SK-N-SH (cell line): ENCODE measurements around the gene VPS11. TPM values are rescaled to one million over a fixed set of nuclear protein-coding genes. Genes with fewer than 3 reads are reported as not detected.

Experiments used
- CTCF ChIA-PET: fragments of 300-600, 350-600 bp; formaldehyde crosslinking; extraction: SDS; loops from one replicate; lab custom pipeline; 2021; lab: Yijun Ruan, JAX
- POLR2A ChIA-PET: fragments of 350-600 bp; sonication (Branson Sonifier 250); formaldehyde crosslinking; extraction: SDS; loops from one replicate; lab custom pipeline; 2020; ENCODE audit warnings: antibody characterized with exemption, inconsistent platforms; lab: Yijun Ruan, JAX
- DNase-seq: peaks from one replicate; pipeline ENCODE4 v3.0.0; 2012
- H2AFZ ChIP-seq: fragments of 200-600 bp; sonication (generic); 2 replicates; pipeline ENCODE4 v1.8.1; 2016; ENCODE audit warnings: antibody characterized with exemption, mild to moderate bottlenecking, low read depth
- H3F3A ChIP-seq: fragments of 200-600 bp; sonication (generic); replicated peaks from 2 replicates; pipeline ENCODE3; 2016; ENCODE audit warnings: antibody characterized with exemption, mild to moderate bottlenecking; ENCODE audit not compliant: insufficient read depth
- H3K27ac ChIP-seq, 2 experiments: fragments of 200-500 bp in 1 of 2; fragments of 200-600 bp in 1 of 2; sonication (Bioruptor generic) in 1 of 2; sonication (generic), shearing (Covaris generic) in 1 of 2; 2 replicates each; pipeline versions ENCODE4 v1.5.1 to v1.6.1; 2014 to 2016; ENCODE audit warnings: low read depth in 2 of 2, inconsistent platforms in 1 of 2, low read length in 1 of 2, mild to moderate bottlenecking in 1 of 2, mixed read lengths in 1 of 2
- H3K27me3 ChIP-seq: fragments of 200-600 bp; sonication (generic), shearing (Covaris generic); 2 replicates; pipeline ENCODE4 v1.6.1; 2016; ENCODE audit warnings: mixed run types; ENCODE audit not compliant: insufficient read depth
- H3K36me3 ChIP-seq, 2 experiments: fragments of 200-500 bp in 1 of 2; fragments of 200-600 bp in 1 of 2; sonication (Bioruptor generic) in 1 of 2; sonication (generic) in 1 of 2; replicated peaks in 1 of 2; 2 replicates each; pipeline versions ENCODE3 to v1.5.1; 2014 to 2016; ENCODE audit warnings: low read length in 1 of 2, mild to moderate bottlenecking in 1 of 2; ENCODE audit not compliant: insufficient read depth in 2 of 2, control insufficient read depth in 1 of 2
- H3K4me1 ChIP-seq, 2 experiments: fragments of 200-500 bp in 1 of 2; fragments of 200-600 bp in 1 of 2; sonication (Bioruptor generic) in 1 of 2; sonication (generic), shearing (Covaris generic) in 1 of 2; 2 replicates each; pipeline versions ENCODE4 v1.5.1 to v1.6.1; 2014 to 2016; ENCODE audit warnings: low read depth in 1 of 2, low read length in 1 of 2, mixed run types in 1 of 2; ENCODE audit not compliant: insufficient read depth in 2 of 2, control insufficient read depth in 1 of 2
- H3K4me2 ChIP-seq: fragments of 200-600 bp; sonication (generic), shearing (Covaris generic); 2 replicates; pipeline ENCODE4 v1.6.1; 2017; ENCODE audit warnings: mixed run types
- H3K4me3 ChIP-seq, 2 experiments: fragments of 200-500 bp in 1 of 2; fragments of 200-600 bp in 1 of 2; sonication (Bioruptor generic) in 1 of 2; sonication (generic), shearing (Covaris generic) in 1 of 2; 2 replicates each; pipeline versions ENCODE4 v1.5.1 to v1.8.1; 2014 to 2016; ENCODE audit warnings: low read depth in 2 of 2, inconsistent platforms in 1 of 2, low read length in 1 of 2, mild to moderate bottlenecking in 1 of 2, mixed read lengths in 1 of 2, moderate library complexity in 1 of 2
- H3K79me2 ChIP-seq: fragments of 200-600 bp; sonication (generic); 2 replicates; pipeline ENCODE4 v1.8.1; 2017; ENCODE audit warnings: mild to moderate bottlenecking; ENCODE audit not compliant: insufficient read depth
- H3K9ac ChIP-seq: fragments of 200-600 bp; sonication (generic); 2 replicates; pipeline ENCODE4 v1.6.1; 2017; ENCODE audit warnings: mixed run types
- H3K9me2 ChIP-seq: fragments of 200-600 bp; sonication (generic); 2 replicates; pipeline ENCODE4 v1.6.1; 2017; ENCODE audit warnings: mixed run types
- H3K9me3 ChIP-seq: fragments of 200-600 bp; sonication (generic); 2 replicates; pipeline ENCODE4 v1.6.1; 2017; ENCODE audit warnings: mixed run types, mild to moderate bottlenecking, moderate library complexity
- H4K20me1 ChIP-seq: fragments of 200-600 bp; sonication (generic); 2 replicates; pipeline ENCODE4 v1.6.1; 2017; ENCODE audit warnings: mild to moderate bottlenecking, mixed run types; ENCODE audit not compliant: insufficient read depth
- ELF1 ChIP-seq: IDR thresholded peaks from 2 replicates; pipeline ENCODE4 v1.4.0; 2012
- EP300 ChIP-seq, 2 experiments: IDR thresholded peaks; 2 replicates each; pipeline versions ENCODE4 v1.4.0 to v1.6.1; 2012; ENCODE audit warnings: borderline replicate concordance in 1 of 2, low read depth in 1 of 2, low read length in 1 of 2
- FOXJ3 ChIP-seq: sonication (generic); formaldehyde crosslinking; IDR thresholded peaks from 2 replicates; pipeline ENCODE4 v1.5.1; 2020; ENCODE audit warnings: mild to moderate bottlenecking, missing genetic modification reagents
- FOXM1 ChIP-seq: IDR thresholded peaks from 2 replicates; pipeline ENCODE4 v1.4.0; 2012; ENCODE audit warnings: low read depth, mild to moderate bottlenecking
- GABPA ChIP-seq: IDR thresholded peaks from 2 replicates; pipeline ENCODE4 v1.4.0; 2012; ENCODE audit warnings: low read depth, mild to moderate bottlenecking
- MEF2A ChIP-seq: IDR thresholded peaks from 2 replicates; pipeline ENCODE4 v1.4.0; 2012; ENCODE audit warnings: low read depth, borderline replicate concordance
- MXI1 ChIP-seq: IDR thresholded peaks from 2 replicates; pipeline ENCODE4 v1.6.1; 2012; ENCODE audit warnings: mild to moderate bottlenecking, low read depth, low read length, improper control_type of control experiment
- POLR2AphosphoS5 ChIP-seq: IDR thresholded peaks from 2 replicates; pipeline ENCODE4 v1.6.1; 2012; ENCODE audit warnings: low read depth, low read length
- RAD21 ChIP-seq: IDR thresholded peaks from 2 replicates; pipeline ENCODE4 v1.6.1; 2012; ENCODE audit warnings: mild to moderate bottlenecking, low read length
- RCOR1 ChIP-seq: fragments of 150-350 bp; IDR thresholded peaks from 2 replicates; pipeline ENCODE4 v1.6.1; 2017; ENCODE audit warnings: antibody characterized with exemption, low read length
- RFX5 ChIP-seq: IDR thresholded peaks from 2 replicates; pipeline ENCODE4 v1.6.1; 2012; ENCODE audit warnings: mild to moderate bottlenecking, improper control_type of control experiment, low read length
- SIN3A ChIP-seq: IDR thresholded peaks from 2 replicates; pipeline ENCODE4 v1.6.1; 2012; ENCODE audit warnings: low read depth, mild to moderate bottlenecking, low read length, moderate library complexity, borderline replicate concordance
- SMC3 ChIP-seq: IDR thresholded peaks from 2 replicates; pipeline ENCODE4 v1.6.1; 2012; ENCODE audit warnings: low read depth, low read length, improper control_type of control experiment
- TEAD4 ChIP-seq: IDR thresholded peaks from 2 replicates; pipeline ENCODE4 v1.4.0; 2012; ENCODE audit warnings: mild to moderate bottlenecking, borderline replicate concordance; ENCODE audit not compliant: insufficient read depth
- WGBS: methylation state at CpG from one replicate; pipeline ENCODE4 v1.1.6; 2017; ENCODE audit warnings: low lambda C conversion rate; 5-methylcytosine and 5-hydroxymethylcytosine counted together
- polyA plus RNA-seq, 3 experiments: library from polyadenylated mRNA; depleted of rRNA; stranded (reverse); fragments of >200 nt; gene quantifications; 2 replicates each; pipeline ENCODE4 v1.2.3, GENCODE V29; 2012
- TF ChIP-seq, protein P1 (sequence below): fragments of 150-350 bp; IDR thresholded peaks from 2 replicates; pipeline ENCODE4 v1.6.1; 2017; ENCODE audit warnings: antibody characterized with exemption, low read length, low read depth, borderline replicate concordance
- TF ChIP-seq, protein P2 (sequence below): fragments of 150-350 bp; IDR thresholded peaks from 2 replicates; pipeline ENCODE4 v1.6.1; 2016; ENCODE audit warnings: mild to moderate bottlenecking, low read depth, low read length
- TF ChIP-seq, protein P3 (sequence below): fragments of 200-600 bp; sonication (generic); IDR thresholded peaks from 2 replicates; pipeline ENCODE4 v1.6.1; 2017; ENCODE audit warnings: antibody characterized with exemption, mild to moderate bottlenecking, moderate library complexity
- TF ChIP-seq, protein P4 (sequence below): IDR thresholded peaks from 2 replicates; pipeline ENCODE4 v1.4.0; 2012; ENCODE audit warnings: low read depth, borderline replicate concordance

VPS11 gene
- polyA plus RNA-seq, 1 of the 3 experiments (the other 2 are of a cell fraction): 14.8 TPM

DNA sequence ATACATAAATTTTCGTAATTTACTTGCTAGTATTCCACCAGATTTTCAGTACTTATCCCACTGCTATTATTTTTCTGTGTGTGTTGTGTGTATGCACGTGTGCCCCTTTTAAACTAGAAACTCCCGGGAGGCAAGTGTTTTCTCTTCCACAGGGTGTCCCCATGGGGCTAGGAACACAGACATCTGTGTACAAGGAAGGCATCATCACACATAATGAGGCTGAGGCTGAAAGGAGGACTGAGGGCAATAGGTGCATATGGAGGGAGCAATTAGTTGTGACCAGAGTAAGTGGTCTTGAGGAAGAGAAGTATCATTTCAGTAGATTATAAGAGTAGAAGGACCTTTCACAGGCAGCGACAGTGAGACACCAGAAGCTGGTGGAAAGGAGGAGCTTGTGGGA is 36.2 kb downstream of the VPS11 start:
- no peak overlapping the region for H3K4me3 ChIP-seq
- ChIA-PET POLR2A (no interaction called here), CTCF (interaction anchor here (2.0 kb wide), 1 partner anchor 18 kb away, joined by 6 read pairs; no protein-coding TSS in a partner anchor)
- 83% methylated on average over 4 of the region's 4 CpGs for WGBS
- no peak overlapping the region for H3K9ac ChIP-seq
- TF ChIP-seq SMC3: 0 out of 2 replicates have a peak, but pooled peaks have one; percentile 13
- TF ChIP-seq RAD21: peak; percentile 37
- no peak for TF ChIP-seq POLR2AphosphoS5
- TF ChIP-seq SIN3A: no peak
- TF ChIP-seq, protein P1, sequence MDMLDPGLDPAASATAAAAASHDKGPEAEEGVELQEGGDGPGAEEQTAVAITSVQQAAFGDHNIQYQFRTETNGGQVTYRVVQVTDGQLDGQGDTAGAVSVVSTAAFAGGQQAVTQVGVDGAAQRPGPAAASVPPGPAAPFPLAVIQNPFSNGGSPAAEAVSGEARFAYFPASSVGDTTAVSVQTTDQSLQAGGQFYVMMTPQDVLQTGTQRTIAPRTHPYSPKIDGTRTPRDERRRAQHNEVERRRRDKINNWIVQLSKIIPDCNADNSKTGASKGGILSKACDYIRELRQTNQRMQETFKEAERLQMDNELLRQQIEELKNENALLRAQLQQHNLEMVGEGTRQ: no peak
- TF ChIP-seq TEAD4: no peak
- no peaks in the 10 kb centered on the region for H4K20me1 ChIP-seq
- H3K27me3 ChIP-seq: no peaks in the 10 kb centered on the region
- H3K9me3 ChIP-seq: no peaks in the 10 kb centered on the region
- H3K79me2 ChIP-seq: peaks cover 54% of the 10 kb centered on the region
- peaks cover 22 to 39% of the 10 kb centered on the region in 2 experiments for H3K4me1 ChIP-seq
- DNase-seq: no peak
- peak overlapping the region; percentile 98; the same call in 1 of the 2 replicates for H3K4me2 ChIP-seq
- H2AFZ ChIP-seq: no peak overlapping the region
- H3K9me2 ChIP-seq: no peaks in the 10 kb centered on the region
- H3K27ac ChIP-seq: peak overlapping the region in 1 of 2 experiments; percentile 93; a peak in 2 of 4 replicates
- peaks cover 29% of the 10 kb centered on the region for H3F3A ChIP-seq
- H3K36me3 ChIP-seq: peaks cover 0 to under 1% of the 10 kb centered on the region in 2 experiments

DNA sequence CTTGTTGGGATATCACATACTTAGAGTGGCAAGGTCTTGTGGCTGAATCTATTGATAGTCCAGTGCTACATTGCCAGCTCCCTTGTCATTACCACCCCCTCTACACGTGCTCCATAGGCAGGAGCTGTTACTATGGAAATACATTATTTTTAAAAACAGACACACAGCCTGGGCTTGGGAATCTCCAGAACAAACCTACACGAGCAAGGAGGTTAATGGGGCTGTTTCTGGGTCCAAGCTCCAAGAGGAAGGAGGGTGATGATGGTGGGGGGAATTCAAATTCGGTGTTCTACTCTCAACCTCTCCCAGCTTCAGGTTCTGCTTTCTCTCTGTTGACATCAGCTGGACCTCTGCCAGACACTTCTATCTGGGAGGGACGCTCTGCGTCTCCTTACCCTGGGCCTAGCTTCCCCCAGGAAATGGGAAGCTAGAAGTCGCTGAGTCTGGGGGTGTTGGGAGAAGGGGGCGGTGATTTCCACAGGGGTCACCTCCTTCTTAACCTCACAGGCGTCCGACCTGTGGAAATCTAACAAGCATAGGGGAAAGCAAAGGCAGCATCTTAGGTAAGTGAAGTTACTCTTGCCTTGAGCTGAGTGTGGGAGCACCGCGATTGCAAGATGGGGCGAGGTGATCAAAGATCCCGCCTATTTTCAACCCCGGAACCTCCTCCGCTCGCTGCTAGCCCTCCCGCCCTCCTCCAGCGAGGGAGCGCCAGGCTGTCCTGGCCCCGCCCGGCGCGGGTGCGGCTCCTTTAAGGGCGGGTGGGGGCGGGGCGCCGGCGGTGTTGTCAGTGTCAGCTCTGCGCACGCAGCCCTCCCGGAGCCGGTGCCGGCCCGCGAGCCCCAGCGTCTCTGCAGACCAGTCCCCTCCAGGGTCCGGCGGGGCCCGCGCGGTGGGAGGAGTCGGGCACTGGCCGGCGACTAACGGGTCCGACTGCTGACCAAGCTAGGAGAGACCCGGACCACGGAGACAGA is 39.2 kb downstream of the VPS11 start, which contains the start of gene C2CD2L:
TSS of gene C2CD2L (plus strand) at position 781 of the 974 bp plus-strand sequence. CDS start 398 bp downstream, outside the sequence.
- Histone ChIP-seq H3F3A (peaks cover 24% of the 10 kb centered on the region), H3K4me3 (peak within 1 kb of the TSS; percentile 85 to 86), H3K27me3 (no peaks in the 10 kb centered on the region), H3K27ac (peak within 1 kb of the TSS; percentile 62 to 86), H3K9ac (peak within 1 kb of the TSS; percentile 81), H3K36me3 (peaks cover 0 to 9% of the 10 kb centered on the region in 2 experiments), H3K4me1 (peaks cover 28 to 32% of the 10 kb centered on the region in 2 experiments), H3K9me3 (no peaks in the 10 kb centered on the region), H3K9me2 (no peaks in the 10 kb centered on the region), H4K20me1 (no peaks in the 10 kb centered on the region), H3K4me2 (peak within 1 kb of the TSS; percentile 98), H2AFZ (peak within 1 kb of the TSS; percentile 89), H3K79me2 (peaks cover 35% of the 10 kb centered on the region; the same call in 1 of the 2 replicates)
- CTCF ChIA-PET: interaction anchor here (0.6 to 2.0 kb wide), 9 partner anchors 8 to 249 kb away, joined by 3 to 9 read pairs (median 4); a partner anchor contains a TSS
- DNase-seq: peak; percentile 97
- WGBS: 6% methylated on average over 17 of the region's 49 CpGs
- POLR2A ChIA-PET: interaction anchor here (0.6 to 4.3 kb wide), 9 partner anchors 12 to 210 kb away, joined by 3 to 17 read pairs (median 4); partner anchors contain the start of genes HINFP, HMBS, MCAM and NLRX1
- no peak for TF ChIP-seq RFX5
- TF ChIP-seq FOXJ3 (CRISPR knock-in tag): no peak
- TF ChIP-seq, protein P2, sequence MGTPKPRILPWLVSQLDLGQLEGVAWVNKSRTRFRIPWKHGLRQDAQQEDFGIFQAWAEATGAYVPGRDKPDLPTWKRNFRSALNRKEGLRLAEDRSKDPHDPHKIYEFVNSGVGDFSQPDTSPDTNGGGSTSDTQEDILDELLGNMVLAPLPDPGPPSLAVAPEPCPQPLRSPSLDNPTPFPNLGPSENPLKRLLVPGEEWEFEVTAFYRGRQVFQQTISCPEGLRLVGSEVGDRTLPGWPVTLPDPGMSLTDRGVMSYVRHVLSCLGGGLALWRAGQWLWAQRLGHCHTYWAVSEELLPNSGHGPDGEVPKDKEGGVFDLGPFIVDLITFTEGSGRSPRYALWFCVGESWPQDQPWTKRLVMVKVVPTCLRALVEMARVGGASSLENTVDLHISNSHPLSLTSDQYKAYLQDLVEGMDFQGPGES: no peak
- TF ChIP-seq RCOR1: no peak
- TF ChIP-seq GABPA: 0 out of 2 replicates have a peak, but pooled peaks have one; percentile 39
- TF ChIP-seq, protein P1: no peak
- TF ChIP-seq MXI1: peak; percentile 71; the same call in 1 of the 2 replicates
- TF ChIP-seq EP300 (IDR thresholded peaks at IDR 0.05; ENCODE audit: borderline replicate concordance in 1 of 2, low read depth in 1 of 2, low read length in 1 of 2): no peak
- TF ChIP-seq, protein P3, sequence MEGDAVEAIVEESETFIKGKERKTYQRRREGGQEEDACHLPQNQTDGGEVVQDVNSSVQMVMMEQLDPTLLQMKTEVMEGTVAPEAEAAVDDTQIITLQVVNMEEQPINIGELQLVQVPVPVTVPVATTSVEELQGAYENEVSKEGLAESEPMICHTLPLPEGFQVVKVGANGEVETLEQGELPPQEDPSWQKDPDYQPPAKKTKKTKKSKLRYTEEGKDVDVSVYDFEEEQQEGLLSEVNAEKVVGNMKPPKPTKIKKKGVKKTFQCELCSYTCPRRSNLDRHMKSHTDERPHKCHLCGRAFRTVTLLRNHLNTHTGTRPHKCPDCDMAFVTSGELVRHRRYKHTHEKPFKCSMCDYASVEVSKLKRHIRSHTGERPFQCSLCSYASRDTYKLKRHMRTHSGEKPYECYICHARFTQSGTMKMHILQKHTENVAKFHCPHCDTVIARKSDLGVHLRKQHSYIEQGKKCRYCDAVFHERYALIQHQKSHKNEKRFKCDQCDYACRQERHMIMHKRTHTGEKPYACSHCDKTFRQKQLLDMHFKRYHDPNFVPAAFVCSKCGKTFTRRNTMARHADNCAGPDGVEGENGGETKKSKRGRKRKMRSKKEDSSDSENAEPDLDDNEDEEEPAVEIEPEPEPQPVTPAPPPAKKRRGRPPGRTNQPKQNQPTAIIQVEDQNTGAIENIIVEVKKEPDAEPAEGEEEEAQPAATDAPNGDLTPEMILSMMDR: no peak
- TF ChIP-seq POLR2AphosphoS5: peak; percentile 64; the same call in 1 of the 2 replicates
- TF ChIP-seq FOXM1: no peak
- no peak for TF ChIP-seq MEF2A
- TF ChIP-seq ELF1: no peak
- TF ChIP-seq, protein P4, sequence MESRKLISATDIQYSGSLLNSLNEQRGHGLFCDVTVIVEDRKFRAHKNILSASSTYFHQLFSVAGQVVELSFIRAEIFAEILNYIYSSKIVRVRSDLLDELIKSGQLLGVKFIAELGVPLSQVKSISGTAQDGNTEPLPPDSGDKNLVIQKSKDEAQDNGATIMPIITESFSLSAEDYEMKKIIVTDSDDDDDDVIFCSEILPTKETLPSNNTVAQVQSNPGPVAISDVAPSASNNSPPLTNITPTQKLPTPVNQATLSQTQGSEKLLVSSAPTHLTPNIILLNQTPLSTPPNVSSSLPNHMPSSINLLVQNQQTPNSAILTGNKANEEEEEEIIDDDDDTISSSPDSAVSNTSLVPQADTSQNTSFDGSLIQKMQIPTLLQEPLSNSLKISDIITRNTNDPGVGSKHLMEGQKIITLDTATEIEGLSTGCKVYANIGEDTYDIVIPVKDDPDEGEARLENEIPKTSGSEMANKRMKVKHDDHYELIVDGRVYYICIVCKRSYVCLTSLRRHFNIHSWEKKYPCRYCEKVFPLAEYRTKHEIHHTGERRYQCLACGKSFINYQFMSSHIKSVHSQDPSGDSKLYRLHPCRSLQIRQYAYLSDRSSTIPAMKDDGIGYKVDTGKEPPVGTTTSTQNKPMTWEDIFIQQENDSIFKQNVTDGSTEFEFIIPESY: no peak
